Measurements from ENCODE around the gene HNF1B. TPM values are rescaled to one million over a fixed set of nuclear protein-coding genes. Genes with fewer than 3 reads are reported as not detected.

The HNF1B gene
- total RNA-seq, 1 donor from 2014 or later = 87.9 TPM

GRCh38 chr17:37761059-37761458 is 16.2 kb upstream of the HNF1B start:
- DNase-seq (ENCODE audit: low read depth) = no peak

DNA sequence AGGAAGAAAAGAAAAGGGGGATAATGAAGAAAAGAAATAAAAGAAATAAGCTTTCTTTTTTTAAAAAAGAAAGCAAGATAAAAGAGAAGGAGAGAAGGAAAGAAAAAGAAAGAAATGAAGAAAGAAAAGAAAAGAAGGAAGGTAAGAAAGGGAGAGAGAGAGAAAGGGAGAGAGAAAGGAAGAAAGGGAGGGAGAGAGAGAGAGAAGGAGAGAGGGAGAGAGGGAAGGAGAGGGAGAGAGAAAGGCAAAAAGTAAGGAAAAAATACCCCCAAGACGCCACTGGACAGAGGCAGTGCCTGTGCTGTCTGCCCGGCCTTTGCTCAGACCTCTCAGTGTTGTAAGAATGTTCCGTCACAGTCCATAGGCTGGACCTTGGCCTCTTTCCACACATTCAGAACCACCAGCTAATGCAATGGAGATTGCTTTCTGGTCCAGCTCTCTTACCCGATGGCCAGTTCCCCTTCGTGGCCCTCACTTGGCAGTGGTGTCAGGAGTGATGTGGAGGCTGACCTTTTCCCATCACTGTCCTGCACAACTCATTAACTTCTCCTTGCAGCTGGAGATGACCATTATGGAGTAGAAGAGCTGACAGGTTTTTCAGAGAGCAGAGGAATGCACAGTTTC is 14.3 kb upstream of the HNF1B start:
- DNase-seq (ENCODE audit: low read depth) = peak; percentile 95

- no peak for DNase-seq (ENCODE audit: low read depth)
Measured at GRCh38 chr17:37756051-37756450, 11.2 kb upstream of the HNF1B start.

GRCh38 chr17:37755455-37755854 is 10.6 kb upstream of the HNF1B start:
- no peak for DNase-seq (ENCODE audit: low read depth)

GRCh38 chr17:37754363-37754762 is 9.5 kb upstream of the HNF1B start:
- no peak for DNase-seq (ENCODE audit: low read depth)

- DNase-seq (ENCODE audit: low read depth) = peak; percentile 92
Measured at GRCh38 chr17:37752482-37752881, 7.6 kb upstream of the HNF1B start.

- peak; percentile 68 for DNase-seq (ENCODE audit: low read depth)
Measured at GRCh38 chr17:37750768-37751475, 6.1 kb upstream of the HNF1B start.

GRCh38 chr17:37750292-37750691 is 5.4 kb upstream of the HNF1B start:
- DNase-seq (ENCODE audit: low read depth) = no peak

DNA sequence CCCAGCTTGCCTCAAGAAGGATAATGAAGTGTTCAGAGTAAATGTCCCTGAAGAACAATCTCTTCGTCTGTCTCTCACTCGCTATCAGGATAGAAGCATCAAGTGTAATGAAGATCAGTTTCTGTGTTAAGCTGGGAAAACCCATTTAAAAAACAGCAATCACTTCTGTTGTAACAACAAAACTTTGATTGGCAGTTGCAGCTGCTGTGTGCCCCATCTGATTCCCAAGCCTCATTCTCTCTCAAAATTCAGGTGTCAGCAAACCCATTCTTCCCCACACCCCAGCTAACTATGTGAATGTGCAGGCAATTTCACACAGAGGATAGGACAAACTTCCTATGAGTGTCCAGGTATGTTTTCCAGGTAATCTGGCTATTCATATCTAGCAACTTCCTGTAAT is 2.4 kb upstream of the HNF1B start:
- no peak for DNase-seq (ENCODE audit: low read depth)

DNA sequence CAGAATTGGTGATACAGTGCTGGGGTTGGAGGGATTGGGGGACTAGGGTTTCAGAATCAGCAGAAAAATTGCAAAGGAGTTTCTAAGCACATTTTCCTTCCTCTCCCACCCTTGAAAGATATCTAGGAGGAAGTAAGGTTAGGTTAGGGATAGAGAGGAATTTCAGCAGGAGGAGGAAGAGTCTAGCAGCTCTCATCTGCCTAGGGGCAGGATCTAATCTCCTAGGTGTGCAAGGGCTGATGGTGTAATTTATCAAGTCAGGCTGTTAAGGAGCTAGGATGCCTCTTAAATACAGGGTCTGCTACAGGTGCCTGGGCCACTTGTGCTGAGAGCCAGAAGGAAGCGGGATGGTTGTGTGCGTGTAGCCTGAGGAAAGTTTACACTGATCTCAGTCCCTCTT is 1.8 kb upstream of the HNF1B start:
- DNase-seq (ENCODE audit: low read depth) = no peak

DNA sequence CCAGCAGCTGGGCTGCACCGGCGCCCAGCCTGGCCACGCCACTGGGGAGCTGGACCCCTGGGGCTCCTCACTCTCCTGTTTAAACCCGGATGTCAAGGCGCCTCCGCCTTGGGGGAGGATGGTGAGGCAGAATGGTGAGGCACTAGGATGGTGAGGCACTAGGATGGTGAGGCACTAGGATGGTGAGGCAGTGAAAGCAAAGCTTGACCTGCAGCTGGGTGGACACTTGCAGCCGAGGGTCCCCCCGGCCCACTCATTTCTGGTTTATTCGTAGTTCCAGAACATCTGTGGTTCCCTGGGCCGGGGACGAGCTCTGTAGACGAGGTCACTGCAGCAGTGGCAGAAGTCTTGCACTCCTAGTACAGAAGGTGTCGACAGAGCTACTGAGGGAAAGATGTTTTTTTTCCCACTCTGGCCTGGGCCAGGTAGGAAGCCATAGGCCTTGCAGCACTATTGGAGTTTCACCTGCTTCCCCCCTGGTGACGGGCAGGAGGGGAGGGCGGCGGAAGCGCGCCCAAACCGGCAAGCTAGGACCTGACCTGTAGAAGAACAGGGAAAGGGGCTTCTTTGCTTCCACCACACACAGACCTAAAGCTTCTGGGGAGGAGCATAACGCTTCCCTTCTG is 1.1 kb upstream of the HNF1B start:
- DNase-seq (ENCODE audit: low read depth) = no peak

DNA sequence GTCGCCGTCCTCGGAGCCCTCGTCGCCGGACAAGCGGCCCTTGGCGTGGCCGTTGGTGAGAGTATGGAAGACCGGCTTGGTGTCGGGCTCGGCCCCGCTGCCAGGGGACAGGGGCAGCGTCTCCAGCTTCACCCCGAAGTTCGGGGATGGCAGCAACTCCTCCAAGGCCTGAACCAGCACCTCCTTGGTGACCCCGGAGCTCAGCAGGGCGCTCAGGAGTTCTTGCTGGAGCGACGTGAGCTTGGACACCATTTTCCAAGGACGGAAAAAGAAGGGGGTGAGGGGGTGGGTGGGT is 279 bp downstream of the HNF1B start:
- no peak for DNase-seq (ENCODE audit: low read depth)

GRCh38 chr17:37743875-37744632 is 805 bp downstream of the HNF1B start:
- no peak for DNase-seq (ENCODE audit: low read depth)

DNA sequence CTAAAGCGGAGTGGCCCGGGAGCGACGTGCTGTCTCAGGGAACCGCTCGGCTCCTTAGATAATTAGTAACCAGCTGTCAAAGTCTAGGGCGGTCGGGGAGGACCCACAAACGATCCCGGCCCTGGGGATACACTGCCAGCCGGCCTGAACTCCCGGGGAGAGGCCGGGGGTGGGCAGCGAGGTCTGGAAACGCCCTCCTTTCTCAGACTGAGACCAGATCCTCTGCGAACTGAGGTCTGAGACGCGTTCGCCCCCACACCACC is 1.3 kb downstream of the HNF1B start:
- no peak for DNase-seq (ENCODE audit: low read depth)

DNA sequence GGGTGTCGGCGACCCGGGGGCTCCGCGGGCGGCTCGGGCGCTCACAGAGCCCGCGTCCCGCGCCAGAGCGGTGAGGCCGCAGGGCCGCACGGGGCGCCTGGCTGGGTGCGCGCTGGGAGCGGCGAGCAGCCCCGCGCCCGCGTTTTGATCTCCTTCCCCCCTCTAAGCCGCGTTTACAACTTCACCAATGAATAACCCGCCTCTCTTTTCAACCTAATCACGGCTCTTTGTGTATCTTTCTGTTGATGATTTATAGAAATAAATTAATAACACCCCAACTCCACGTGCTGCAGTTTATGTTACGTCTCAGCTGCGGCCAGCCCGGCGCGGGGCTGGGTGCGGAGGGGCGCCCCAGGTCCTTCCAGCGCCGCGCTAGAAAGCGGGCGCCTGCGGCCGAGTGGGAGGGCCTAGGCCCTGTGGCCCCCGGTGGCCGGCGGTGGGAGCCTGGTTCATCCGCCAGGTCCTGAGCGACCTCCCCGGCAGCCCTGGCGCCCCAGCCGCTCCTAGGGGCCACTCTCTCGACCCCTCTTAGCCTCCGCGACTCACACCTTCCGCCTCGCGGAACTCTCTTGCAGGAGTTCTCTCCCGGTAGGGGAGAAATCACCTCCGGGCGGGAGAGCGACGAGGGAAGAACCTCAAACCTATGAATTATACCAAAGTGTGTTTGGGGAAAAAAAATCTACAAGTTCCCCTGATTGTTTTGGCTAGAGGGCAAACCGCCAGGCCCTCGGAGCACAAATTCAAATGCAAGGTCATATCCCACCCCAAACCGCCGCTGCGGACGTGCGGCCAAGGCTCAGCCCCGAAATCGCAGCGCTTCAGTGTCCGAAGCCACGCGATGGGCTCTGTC is 1.9 kb downstream of the HNF1B start:
- peak; percentile 53 for DNase-seq (ENCODE audit: low read depth)

- no peak for DNase-seq (ENCODE audit: low read depth)
Measured at GRCh38 chr17:37742116-37742761, 2.6 kb downstream of the HNF1B start.

DNA sequence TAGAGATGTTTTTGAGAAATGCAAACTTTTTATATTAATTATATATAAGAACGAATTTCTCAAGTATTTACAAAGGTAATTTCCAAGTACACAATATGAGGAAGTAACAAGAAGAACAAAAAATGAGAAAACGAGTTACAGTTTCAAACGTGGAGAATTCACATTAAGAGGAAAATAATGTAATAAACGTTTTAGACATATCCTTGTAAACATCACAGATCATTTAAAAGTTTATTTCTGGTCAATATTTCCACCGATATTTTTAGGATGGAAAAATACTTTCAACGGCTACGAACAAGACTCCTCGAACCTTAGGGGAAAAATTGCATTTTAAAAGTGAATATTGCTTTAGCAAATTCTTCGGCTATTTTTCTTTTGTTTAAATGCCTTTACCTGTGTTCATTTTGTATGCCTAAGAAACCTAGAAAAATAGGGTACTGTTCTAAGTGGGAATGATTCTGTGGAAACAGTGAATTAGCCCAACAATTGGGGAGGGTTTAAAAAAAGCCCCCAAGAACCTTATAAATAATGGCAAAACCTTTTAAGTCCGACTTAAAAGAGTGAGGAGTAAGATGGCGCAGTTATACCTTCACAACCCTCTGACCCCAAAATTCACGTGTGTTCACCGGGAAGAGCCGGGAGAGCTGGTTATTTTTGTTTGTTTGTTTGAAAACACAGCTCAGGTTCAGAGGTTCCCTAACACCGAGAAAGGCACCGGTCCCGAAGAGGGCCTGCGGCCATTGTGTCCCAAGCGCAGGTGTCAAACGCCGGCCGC is 3.3 kb downstream of the HNF1B start:
- no peak for DNase-seq (ENCODE audit: low read depth)

DNA sequence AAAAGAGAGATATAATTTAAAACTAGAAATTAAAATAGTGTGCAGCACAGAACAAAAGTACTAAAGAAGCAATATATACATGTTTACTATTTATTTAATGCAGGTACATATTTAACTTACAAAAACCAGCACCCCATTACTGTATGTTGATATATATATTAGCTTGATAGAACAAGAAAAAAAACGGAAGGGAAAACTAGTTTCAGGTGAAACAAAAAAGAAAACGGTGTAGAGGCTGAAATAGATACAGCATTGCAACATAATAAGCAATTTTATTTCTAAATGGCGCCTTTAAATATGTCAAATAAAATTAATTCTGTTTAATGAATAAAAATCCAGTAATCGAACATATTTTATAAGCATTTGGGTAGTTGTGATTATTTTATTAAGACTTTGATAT is 3.9 kb downstream of the HNF1B start:
- DNase-seq (ENCODE audit: low read depth) = no peak

DNA sequence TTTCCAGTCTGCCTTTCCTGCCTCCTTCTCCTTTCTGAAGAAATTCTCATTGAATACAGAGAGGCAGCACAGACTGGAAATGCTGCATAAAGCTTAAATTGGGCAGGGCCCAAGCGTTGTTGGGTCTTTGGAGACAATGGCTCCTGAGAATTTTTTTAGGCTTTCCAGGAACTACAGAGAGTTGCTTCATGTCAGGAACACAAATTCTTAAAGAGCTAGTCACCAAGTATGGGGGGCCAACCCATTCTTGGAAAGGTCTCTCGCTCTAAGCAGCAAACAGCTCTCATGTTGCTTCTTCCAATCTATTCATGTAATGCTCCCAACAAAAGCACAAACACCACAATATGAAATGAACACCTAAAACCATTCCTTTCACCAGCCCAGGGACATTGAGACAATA is 6.9 kb downstream of the HNF1B start:
- peak; percentile 90 for DNase-seq (ENCODE audit: low read depth)

DNA sequence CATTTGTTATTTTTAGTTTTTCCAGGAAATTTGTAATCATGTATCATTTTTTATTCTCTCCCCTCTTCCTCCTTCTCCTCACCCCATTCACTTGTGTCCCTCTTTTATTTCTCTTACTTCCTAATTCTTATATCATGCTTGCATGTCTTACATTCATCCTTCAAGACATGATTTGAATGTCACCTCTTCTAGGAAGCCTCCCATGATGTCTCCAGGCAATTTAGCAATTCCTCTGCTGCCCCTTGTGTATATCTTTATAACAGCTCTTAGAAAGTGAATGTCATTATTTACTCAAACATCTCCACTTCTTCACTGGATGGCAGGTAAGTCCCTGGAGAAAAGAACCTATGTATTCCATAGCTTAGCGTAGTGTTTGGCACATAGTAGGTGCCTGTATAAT is 7.8 kb downstream of the HNF1B start:
- no peak for DNase-seq (ENCODE audit: low read depth)

DNA sequence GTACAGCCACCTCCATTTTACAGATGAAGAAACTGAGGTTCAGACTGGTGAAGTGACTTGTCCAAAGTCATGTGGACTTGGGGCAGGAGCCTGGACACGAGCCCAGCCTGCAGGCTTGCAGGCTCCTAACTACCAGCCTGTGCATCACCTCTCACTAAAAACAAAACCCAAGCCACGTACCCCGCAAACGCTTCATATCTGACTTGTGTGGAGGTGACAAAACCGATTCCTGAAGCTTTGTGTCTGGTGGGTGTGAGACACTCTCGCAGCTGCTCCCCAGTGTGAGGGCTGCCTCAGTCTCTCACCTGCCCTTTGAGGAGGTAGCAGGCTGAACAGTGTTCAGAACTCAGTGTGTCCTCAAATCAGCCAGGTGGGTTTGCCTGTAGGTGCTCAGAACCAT is 8.4 kb downstream of the HNF1B start:
- no peak for DNase-seq (ENCODE audit: low read depth)
